Mucosa of descending colon (tissue), 3 donors: Measurements from ENCODE around the gene OSBPL5. TPM values are rescaled to one million over a fixed set of nuclear protein-coding genes. Genes with fewer than 3 reads are reported as not detected.

Experiments used
- ATAC-seq: fragments of 200-7000 bp; cut with Tn5 transposase; one replicate; pipeline ENCODE4 v1.9.1; 2020; ENCODE audit warnings: mild to moderate bottlenecking, moderate library complexity
- DNase-seq, 3 donors: peaks; one replicate each; pipeline ENCODE4 v3.0.0-alpha.2; 2020
- H3K36me3 ChIP-seq: fragments of 200-600 bp; one replicate; pipeline ENCODE4 v1.8.0; 2021; ENCODE audit warnings: low read depth, mild to moderate bottlenecking
- H3K4me1 ChIP-seq: fragments of 200-600 bp; one replicate; pipeline ENCODE4 v1.8.0; 2021; ENCODE audit warnings: low read depth, mild to moderate bottlenecking
- H3K4me3 ChIP-seq: fragments of 200-600 bp; one replicate; pipeline ENCODE4 v1.8.0; 2021; ENCODE audit warnings: mild to moderate bottlenecking
- H3K9me3 ChIP-seq: fragments of 200-600 bp; one replicate; pipeline ENCODE4 v1.8.0; 2021; ENCODE audit warnings: mild to moderate bottlenecking
- intact Hi-C, 2 donors: fragments of 100-400 bp; cut with DNase I in 1 of 2; cut with micrococcal nuclease in 1 of 2; formaldehyde crosslinking; loops; one replicate each; pipeline versions ENCODE4 v1.11.0 to v1.11.1; 2022; cut with DNase I, micrococcal nuclease
- total RNA-seq, 3 donors: library from RNA; stranded (reverse); fragmentation: NEBNext Ultra II Directional in 2 of 3; extraction: Animal tissue kit (Norgen Biotek cat#: 25700) in 2 of 3; gene quantifications; one replicate each; pipeline versions ENCODE4 v1.2.1 to v1.2.4, GENCODE V29; 2021 to 2023
- TF ChIP-seq, protein P1 (sequence below): fragments of 200-600 bp; IDR thresholded peaks from one replicate; pipeline ENCODE4 v1.8.0; 2022; ENCODE audit warnings: antibody characterized with exemption, mild to moderate bottlenecking
- donor health status: DM: no; HTN: no; CAD: no; lungs with moderate emphysema.
- donor health status: DM: no; HTN: no; CAD: no.
- donor health status: DM: no; HTN: yes; CAD: no.

OSBPL5 gene
- total RNA-seq, 3 donors from 2014 or later, result 43.6 to 64.1 (median 52.4) TPM

DNA sequence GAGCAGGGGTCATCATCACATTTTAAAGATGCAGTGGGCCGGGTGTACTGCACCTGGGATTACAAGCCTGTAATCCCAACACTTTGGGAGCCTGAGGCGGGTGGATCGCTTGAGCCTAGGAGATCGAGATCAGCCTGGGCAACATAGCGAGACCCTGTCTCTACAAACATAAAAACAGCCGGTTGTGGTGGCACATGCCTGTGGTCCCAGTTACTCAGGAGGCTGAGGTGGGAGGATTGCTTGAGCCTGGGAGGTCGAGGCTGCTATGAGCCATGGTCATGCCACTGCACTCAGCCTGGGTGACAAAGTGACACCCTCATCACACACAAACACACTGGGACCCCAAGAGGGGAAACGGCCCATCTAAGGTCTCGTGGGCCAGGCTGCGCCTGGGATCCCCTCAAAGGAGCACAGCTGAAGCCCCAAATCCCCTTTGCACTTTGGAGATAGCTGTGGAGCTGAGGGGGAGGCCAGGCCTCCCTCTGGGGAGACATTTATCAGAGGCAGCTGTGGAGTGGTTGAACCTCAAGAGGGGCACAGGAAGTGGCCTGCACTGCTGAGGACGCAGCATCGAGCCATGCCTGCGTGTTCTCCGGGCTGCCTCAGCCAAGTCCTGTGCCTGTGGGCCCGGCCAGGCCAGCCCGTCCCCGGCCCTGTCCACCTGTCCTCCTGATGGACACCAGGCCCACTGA is 27.5 kb downstream of the OSBPL5 start:
- intact Hi-C loops, result no loop called here
- Histone ChIP-seq H3K4me1 (peaks cover 4% of the 10 kb centered on the region), H3K9me3 (no peaks in the 10 kb centered on the region), H3K36me3 (no peaks in the 10 kb centered on the region), H3K4me3 (no peak overlapping the region)
- TF ChIP-seq, protein P1, sequence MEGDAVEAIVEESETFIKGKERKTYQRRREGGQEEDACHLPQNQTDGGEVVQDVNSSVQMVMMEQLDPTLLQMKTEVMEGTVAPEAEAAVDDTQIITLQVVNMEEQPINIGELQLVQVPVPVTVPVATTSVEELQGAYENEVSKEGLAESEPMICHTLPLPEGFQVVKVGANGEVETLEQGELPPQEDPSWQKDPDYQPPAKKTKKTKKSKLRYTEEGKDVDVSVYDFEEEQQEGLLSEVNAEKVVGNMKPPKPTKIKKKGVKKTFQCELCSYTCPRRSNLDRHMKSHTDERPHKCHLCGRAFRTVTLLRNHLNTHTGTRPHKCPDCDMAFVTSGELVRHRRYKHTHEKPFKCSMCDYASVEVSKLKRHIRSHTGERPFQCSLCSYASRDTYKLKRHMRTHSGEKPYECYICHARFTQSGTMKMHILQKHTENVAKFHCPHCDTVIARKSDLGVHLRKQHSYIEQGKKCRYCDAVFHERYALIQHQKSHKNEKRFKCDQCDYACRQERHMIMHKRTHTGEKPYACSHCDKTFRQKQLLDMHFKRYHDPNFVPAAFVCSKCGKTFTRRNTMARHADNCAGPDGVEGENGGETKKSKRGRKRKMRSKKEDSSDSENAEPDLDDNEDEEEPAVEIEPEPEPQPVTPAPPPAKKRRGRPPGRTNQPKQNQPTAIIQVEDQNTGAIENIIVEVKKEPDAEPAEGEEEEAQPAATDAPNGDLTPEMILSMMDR, result no peak
- ATAC-seq, result no peak
- peak in 1 of 3 donors; percentile 10 for DNase-seq

DNA sequence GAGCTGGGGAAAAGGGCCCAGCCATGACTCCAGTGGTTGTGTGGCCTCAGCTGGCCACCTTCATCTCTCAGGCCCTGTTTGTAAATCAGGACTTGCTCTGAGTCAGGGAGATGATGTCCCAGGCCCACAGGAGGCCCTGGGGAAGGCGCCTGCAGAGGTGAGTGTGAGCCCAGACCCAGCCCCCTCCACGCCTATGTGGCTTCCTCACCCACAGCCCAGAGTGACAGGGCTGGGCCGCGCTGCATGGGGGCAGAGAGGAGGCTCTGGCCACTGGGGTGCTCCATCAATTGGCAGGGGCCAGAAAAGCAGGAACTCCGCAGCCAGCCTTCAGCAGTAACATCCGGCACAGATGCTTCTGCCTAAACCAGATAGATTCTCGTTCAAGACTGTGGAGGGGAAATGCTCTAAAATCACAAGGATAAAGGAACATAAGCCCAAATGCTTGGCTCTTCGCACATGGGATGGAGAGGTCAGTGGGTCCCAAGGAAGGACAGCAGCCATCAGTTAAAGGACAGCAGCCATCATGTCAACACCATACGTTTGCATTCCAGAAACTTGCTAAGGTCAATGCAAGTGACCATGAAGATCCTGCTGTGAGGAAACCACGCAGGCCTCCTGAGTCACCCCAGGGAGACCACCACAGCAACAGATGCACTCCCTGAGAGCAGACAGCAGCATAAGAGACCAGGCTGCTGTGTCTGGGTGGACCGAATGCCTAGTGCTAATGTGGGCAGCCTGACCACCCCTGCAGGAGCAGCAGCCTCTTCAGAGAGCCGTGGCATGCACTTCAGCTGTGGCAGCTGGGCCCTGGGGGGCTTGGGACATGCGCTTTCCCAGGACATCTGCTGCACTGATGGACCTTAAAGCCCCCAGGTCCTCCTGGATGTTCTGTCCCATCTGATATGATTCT is 28.3 kb downstream of the OSBPL5 start:
- intact Hi-C loops, result no loop called here
- Histone ChIP-seq H3K9me3 (no peaks in the 10 kb centered on the region), H3K4me3 (no peak overlapping the region), H3K36me3 (no peaks in the 10 kb centered on the region), H3K4me1 (peaks cover 4% of the 10 kb centered on the region)
- TF ChIP-seq, protein P1, result no peak
- ATAC-seq (peak; percentile 4), DNase-seq (peak in 2 of 3 donors; percentile 22 to 31)

DNA sequence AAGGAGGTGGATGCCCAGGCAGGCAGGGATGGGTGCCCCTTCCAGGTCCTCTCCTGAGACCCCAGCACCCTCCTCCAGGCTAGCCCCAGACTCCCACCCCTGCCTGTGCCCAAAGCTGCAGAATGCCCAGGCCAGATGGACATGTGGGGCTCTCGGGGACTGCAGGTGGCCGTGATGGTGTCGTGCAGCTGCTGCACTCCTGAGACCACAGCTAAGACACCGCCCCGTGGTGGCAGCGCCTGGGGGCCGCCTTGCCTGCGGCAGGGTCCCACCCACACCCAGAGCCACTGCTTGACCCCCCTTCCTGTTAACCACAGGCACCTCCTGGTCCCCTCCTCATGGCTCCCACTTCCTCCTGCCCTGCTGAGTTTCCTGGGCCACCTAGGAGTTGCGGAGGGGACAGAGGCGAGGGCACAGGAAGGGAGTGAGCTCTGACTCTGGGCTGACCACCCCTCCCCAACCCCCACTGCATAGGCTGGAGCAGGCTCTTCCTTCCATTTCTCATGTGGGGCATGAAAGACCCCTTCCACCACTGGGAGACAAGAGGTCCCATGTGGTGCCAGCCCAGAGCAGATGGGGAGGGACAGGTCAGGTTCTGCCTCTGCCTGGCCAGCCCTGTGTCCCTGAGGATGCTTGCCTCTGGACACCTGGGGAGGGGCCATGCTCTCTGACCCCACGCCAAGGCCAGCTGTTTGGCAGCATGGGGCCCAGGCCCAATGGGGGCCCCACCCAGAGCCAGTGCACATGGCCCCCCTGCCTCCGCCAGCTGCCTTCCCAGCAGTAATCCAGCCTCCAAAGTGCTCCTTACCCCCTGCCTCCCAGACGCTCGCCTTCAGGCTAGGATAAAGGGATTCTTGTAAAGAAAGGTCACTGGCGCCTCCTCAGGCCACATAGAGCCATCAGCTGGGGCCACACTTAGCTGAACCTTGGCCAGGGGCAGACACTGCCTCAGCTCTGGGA is 29.3 kb downstream of the OSBPL5 start:
- intact Hi-C loops, result no loop called here
- DNase-seq, result peak in 2 of 3 donors; percentile 21 to 33

GRCh38 chr11:3134651-3135480 is 30.2 kb downstream of the OSBPL5 start:
- Histone ChIP-seq H3K9me3 (no peaks in the 10 kb centered on the region), H3K36me3 (no peaks in the 10 kb centered on the region), H3K4me1 (peaks cover 4% of the 10 kb centered on the region), H3K4me3 (no peak overlapping the region)
- intact Hi-C loops, result no loop called here
- ATAC-seq (peak; percentile 13), DNase-seq (peak in 2 of 3 donors; percentile 30 to 53)
- TF ChIP-seq, protein P1, result no peak

More for the DNA sequence above, 29.3 kb downstream of the OSBPL5 start:
- H3K36me3 ChIP-seq, result no peaks in the 10 kb centered on the region
- H3K4me1 ChIP-seq, result peaks cover 4% of the 10 kb centered on the region
- peak; percentile 42 for ATAC-seq
- no peaks in the 10 kb centered on the region for H3K9me3 ChIP-seq
- no peak overlapping the region for H3K4me3 ChIP-seq
- TF ChIP-seq, protein P1, result no peak
